GM12878 (cell line): ENCODE data around the gene HCN4. TPM values are rescaled to one million over a fixed set of nuclear protein-coding genes. Genes with fewer than 3 reads are reported as not detected.

Source experiments
- ATAC-seq: fragments of 200-7000 bp; cut with Tn5 transposase; 3 replicates; pipeline ENCODE4 v1.9.1; 2020; ENCODE audit warnings: mild to moderate bottlenecking, moderate library complexity
- BruUV-seq: library from RNA; stranded (reverse); fragments of 400-500 nt; replicated peaks from 2 replicates; lab custom pipeline; 2021; lab: Mats Ljungman, UMichigan
- CTCF ChIA-PET: fragments of 300-600 bp; sonication (Branson Sonifier 250); formaldehyde crosslinking; extraction: SDS; loops from one replicate; lab custom pipeline; 2021; ENCODE audit warnings: inconsistent platforms; lab: Yijun Ruan, JAX
- POLR2A ChIA-PET: fragments of 350-600 bp; formaldehyde crosslinking; extraction: SDS; loops from one replicate; lab custom pipeline; 2021; ENCODE audit warnings: inconsistent platforms; lab: Charles Lee
- RAD21 ChIA-PET: fragments of 300-600 bp; sonication (Branson Sonifier 250); formaldehyde crosslinking; loops from one replicate; lab custom pipeline; 2023; ENCODE audit warnings: antibody characterized with exemption; ENCODE audit not compliant: unreplicated experiment; lab: Charles Lee
- SMC1A ChIA-PET: fragments of 300-600 bp; sonication (Branson Sonifier 250); formaldehyde crosslinking; loops from one replicate; lab custom pipeline; 2023; ENCODE audit not compliant: unreplicated experiment, uncharacterized antibody; lab: Charles Lee
- DNase-seq: peaks from one replicate; pipeline ENCODE4 v3.0.0-alpha.2; 2011; ENCODE audit warnings: low read depth, low spot score
- FAIRE-seq: peaks from 3 replicates; lab custom pipeline; 2011; peaks lifted over from hg19 to GRCh38; lab: Jason Lieb, UNC
- H2AFZ ChIP-seq: 2 replicates; pipeline ENCODE4 v1.6.0; 2011; ENCODE audit warnings: low read depth, low read length, control low read depth; ENCODE audit not compliant: control insufficient read depth
- H3K27ac ChIP-seq: 2 replicates; pipeline ENCODE4 v1.5.1; 2011; ENCODE audit warnings: control low read depth; ENCODE audit not compliant: control insufficient read depth, insufficient read depth
- H3K27me3 ChIP-seq, 2 experiments: replicated peaks in 1 of 2; 2 replicates each; pipeline versions ENCODE4 v1.6.0 to v1.6.1; 2011; ENCODE audit warnings: low read length in 1 of 2; ENCODE audit not compliant: control insufficient read depth in 2 of 2, insufficient read depth in 2 of 2
- H3K36me3 ChIP-seq, 2 experiments: 2 replicates each; pipeline ENCODE4 v1.5.1; 2011; ENCODE audit warnings: low read length in 1 of 2; ENCODE audit not compliant: control insufficient read depth in 2 of 2, insufficient read depth in 2 of 2
- H3K4me1 ChIP-seq: 2 replicates; pipeline ENCODE4 v1.6.1; 2011; ENCODE audit warnings: mild to moderate bottlenecking, low read length, moderate library complexity, mixed read lengths; ENCODE audit not compliant: control insufficient read depth, insufficient read depth
- H3K4me2 ChIP-seq: 2 replicates; pipeline ENCODE4 v1.6.0; 2011; ENCODE audit warnings: control low read depth; ENCODE audit not compliant: control insufficient read depth, insufficient read depth
- H3K4me3 ChIP-seq: fragments of 200-600 bp; sonication (generic); 2 replicates; pipeline ENCODE4 v1.5.1; 2016
- H3K79me2 ChIP-seq: 2 replicates; pipeline ENCODE4 v1.6.0; 2011; ENCODE audit warnings: low read length; ENCODE audit not compliant: control insufficient read depth, insufficient read depth
- H3K9ac ChIP-seq: 2 replicates; pipeline ENCODE4 v1.8.0; 2011; ENCODE audit warnings: low read length, control low read depth, mixed read lengths; ENCODE audit not compliant: control insufficient read depth, insufficient read depth
- H3K9me3 ChIP-seq: replicated peaks from 3 replicates; pipeline ENCODE4 v1.5.1; 2011; ENCODE audit warnings: mild to moderate bottlenecking, low read length; ENCODE audit not compliant: control insufficient read depth, insufficient read depth
- H4K20me1 ChIP-seq: 2 replicates; pipeline ENCODE4 v1.6.0; 2011; ENCODE audit not compliant: control insufficient read depth, insufficient read depth
- SREBF1 ChIP-seq: IDR thresholded peaks from 2 replicates; pipeline ENCODE4 v1.6.1; 2012; ENCODE audit warnings: mild to moderate bottlenecking, low read length
- SUPT20H ChIP-seq: IDR thresholded peaks from 2 replicates; pipeline ENCODE4 v1.6.1; 2011; ENCODE audit warnings: low read depth, mild to moderate bottlenecking, low read length, moderate library complexity, borderline replicate concordance; ENCODE audit not compliant: control insufficient read depth
- TAF1 ChIP-seq: IDR thresholded peaks from 2 replicates; pipeline ENCODE4 v1.6.1; 2011; ENCODE audit warnings: mild to moderate bottlenecking, low read depth, low read length, borderline replicate concordance
- YBX1 ChIP-seq: fragments of 450-650 bp; IDR thresholded peaks from 2 replicates; pipeline ENCODE4 v1.6.1; 2016; ENCODE audit warnings: antibody characterized with exemption
- WGBS: methylation state at CpG from one replicate; pipeline ENCODE4 v1.1.6; 2016; ENCODE audit warnings: low lambda C conversion rate; ENCODE audit not compliant: insufficient replicate concordance, insufficient coverage; ENCODE audit errors: missing lambda C conversion rate; 5-methylcytosine and 5-hydroxymethylcytosine counted together
- in situ Hi-C: fragments of 300-500 bp; cut with MboI; formaldehyde crosslinking; loops from 9 replicates; pipeline ENCODE4 v1.14.3; 2018; ENCODE audit warnings: mixed read lengths
- intact Hi-C: fragments of 100-400 bp; cut with micrococcal nuclease; formaldehyde crosslinking; loops from one replicate; pipeline ENCODE4 v1.14.2; 2022; ENCODE audit not compliant: unreplicated experiment
- polyA plus RNA-seq, 11 experiments: library from polyadenylated mRNA; depleted of rRNA in 4 of 11; unstranded in 6 of 11; stranded (reverse) in 5 of 11; fragments of >200 nt; fragmentation: Nextera tagmentation in 4 of 11; fragmentation: Illumina TruSeq in 1 of 11; extraction: Ambion mirVana in 4 of 11; extraction: Trizol in 1 of 11; gene quantifications; 1 replicate in 1 of 11; 2 replicates in 10 of 11; pipeline versions ENCODE4 v1.2.1 to v1.2.3, GENCODE V29; 2011 to 2016; ENCODE audit warnings: inconsistent platforms in 2 of 11, missing spikeins in 2 of 11, low read depth in 1 of 11
- total RNA-seq, 4 experiments: library from RNA; depleted of rRNA in 3 of 4; stranded (reverse); fragments of >200 nt in 3 of 4; fragmentation: Illumina TruSeq in 1 of 4; extraction: Trizol in 1 of 4; gene quantifications; 2 replicates each; pipeline versions ENCODE4 v1.2.1 to v1.2.3, GENCODE V29; 2013 to 2021
- TF ChIP-seq, protein P1 (sequence below): fragments of 150-350 bp; IDR thresholded peaks from 2 replicates; pipeline ENCODE4 v1.6.1; 2014; ENCODE audit warnings: mild to moderate bottlenecking, low read depth, low read length
- TF ChIP-seq, protein P2 (sequence below): fragments of 450-650 bp; IDR thresholded peaks from 2 replicates; pipeline ENCODE4 v1.6.1; 2018; ENCODE audit warnings: borderline replicate concordance, mild to moderate bottlenecking; ENCODE audit not compliant: partially characterized antibody
- TF ChIP-seq, protein P3 (sequence below): IDR thresholded peaks from 2 replicates; pipeline ENCODE4 v1.6.1; 2012; ENCODE audit warnings: mild to moderate bottlenecking, low read depth, low read length
- TF ChIP-seq, protein P4 (sequence below): IDR thresholded peaks from 2 replicates; pipeline ENCODE4 v1.6.1; 2012; ENCODE audit warnings: improper control_type of control experiment, low read depth, low read length; ENCODE audit not compliant: insufficient replicate concordance

HCN4 gene
- total and polyA plus RNA-seq, 10 of the 15 experiments (the other 5 are each of a cell fraction or from before 2014, with no cell fraction given) = 0.03 to 0.10 TPM; not detected in 8

DNA sequence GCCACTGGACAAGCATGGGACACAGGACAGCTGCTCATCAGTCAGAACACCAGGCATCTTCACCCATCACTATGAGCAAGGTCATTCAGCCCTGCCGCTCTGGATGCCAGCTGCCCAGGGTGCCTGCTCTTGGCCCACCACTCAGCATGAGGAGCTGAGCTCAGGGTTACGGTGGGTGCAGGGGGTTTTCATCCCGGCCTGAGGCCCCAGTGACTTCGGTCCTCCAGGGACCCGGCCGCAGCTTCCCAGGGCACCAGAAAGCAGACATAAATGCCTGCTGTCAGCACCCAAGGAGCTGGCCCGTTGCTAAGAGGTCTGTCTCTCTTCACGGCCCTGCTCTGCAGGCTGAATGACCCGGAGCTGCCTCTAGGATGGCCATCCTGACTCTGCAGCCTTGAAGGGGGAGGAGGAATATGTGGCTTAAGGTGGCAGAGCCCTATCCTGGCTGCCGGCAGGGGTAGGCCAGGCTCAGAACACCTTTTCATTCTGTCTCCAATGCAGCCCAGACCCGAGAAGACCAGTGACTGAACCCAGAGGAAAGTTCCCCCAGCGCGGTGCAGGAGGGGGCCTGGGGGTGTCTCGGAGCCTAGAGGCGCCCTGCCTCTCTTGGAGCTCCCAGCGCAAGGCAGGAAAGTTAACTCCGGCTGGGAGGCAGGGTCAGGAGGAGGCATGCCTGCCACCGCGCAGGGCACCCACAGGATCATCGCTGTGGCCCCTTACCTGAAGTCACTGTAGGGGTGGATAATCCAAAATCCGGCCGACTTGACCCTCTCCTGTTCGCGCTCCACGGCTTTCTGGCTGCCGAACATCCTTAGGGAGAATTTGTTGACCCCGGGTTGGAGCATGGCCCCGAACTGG is 1.8 kb downstream of the HCN4 start:
- DNase-seq (no peak), FAIRE-seq (no peak), ATAC-seq (no peak)
- H2AFZ ChIP-seq = no peak overlapping the region
- CTCF ChIA-PET = no interaction called here
- no peaks in the 10 kb centered on the region for H3K79me2 ChIP-seq
- H3K9ac ChIP-seq = no peak overlapping the region
- in situ Hi-C loops = no loop called here
- H4K20me1 ChIP-seq = no peaks in the 10 kb centered on the region
- 16% methylated on average over 28 of the region's 28 CpGs for WGBS
- RAD21 ChIA-PET = no interaction called here
- peaks cover 3 to 10% of the 10 kb centered on the region in 2 experiments; a peak in 3 of 4 replicates for H3K27me3 ChIP-seq
- intact Hi-C loops = no loop called here
- no peaks in the 10 kb centered on the region for H3K36me3 ChIP-seq
- BruUV-seq = no TSS peak
- H3K9me3 ChIP-seq = no peaks in the 10 kb centered on the region
- no peak for TF ChIP-seq YBX1
- TF ChIP-seq, protein P1, sequence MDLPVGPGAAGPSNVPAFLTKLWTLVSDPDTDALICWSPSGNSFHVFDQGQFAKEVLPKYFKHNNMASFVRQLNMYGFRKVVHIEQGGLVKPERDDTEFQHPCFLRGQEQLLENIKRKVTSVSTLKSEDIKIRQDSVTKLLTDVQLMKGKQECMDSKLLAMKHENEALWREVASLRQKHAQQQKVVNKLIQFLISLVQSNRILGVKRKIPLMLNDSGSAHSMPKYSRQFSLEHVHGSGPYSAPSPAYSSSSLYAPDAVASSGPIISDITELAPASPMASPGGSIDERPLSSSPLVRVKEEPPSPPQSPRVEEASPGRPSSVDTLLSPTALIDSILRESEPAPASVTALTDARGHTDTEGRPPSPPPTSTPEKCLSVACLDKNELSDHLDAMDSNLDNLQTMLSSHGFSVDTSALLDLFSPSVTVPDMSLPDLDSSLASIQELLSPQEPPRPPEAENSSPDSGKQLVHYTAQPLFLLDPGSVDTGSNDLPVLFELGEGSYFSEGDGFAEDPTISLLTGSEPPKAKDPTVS = no peak
- no peak for TF ChIP-seq TAF1
- TF ChIP-seq, protein P2, sequence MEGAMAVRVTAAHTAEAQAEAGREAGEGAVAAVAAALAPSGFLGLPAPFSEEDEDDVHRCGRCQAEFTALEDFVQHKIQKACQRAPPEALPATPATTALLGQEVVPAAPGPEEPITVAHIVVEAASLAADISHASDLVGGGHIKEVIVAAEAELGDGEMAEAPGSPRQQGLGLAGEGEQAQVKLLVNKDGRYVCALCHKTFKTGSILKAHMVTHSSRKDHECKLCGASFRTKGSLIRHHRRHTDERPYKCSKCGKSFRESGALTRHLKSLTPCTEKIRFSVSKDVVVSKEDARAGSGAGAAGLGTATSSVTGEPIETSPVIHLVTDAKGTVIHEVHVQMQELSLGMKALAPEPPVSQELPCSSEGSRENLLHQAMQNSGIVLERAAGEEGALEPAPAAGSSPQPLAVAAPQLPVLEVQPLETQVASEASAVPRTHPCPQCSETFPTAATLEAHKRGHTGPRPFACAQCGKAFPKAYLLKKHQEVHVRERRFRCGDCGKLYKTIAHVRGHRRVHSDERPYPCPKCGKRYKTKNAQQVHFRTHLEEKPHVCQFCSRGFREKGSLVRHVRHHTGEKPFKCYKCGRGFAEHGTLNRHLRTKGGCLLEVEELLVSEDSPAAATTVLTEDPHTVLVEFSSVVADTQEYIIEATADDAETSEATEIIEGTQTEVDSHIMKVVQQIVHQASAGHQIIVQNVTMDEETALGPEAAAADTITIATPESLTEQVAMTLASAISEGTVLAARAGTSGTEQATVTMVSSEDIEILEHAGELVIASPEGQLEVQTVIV = no peak
- TF ChIP-seq SREBF1 = no peak
- TF ChIP-seq, protein P3, sequence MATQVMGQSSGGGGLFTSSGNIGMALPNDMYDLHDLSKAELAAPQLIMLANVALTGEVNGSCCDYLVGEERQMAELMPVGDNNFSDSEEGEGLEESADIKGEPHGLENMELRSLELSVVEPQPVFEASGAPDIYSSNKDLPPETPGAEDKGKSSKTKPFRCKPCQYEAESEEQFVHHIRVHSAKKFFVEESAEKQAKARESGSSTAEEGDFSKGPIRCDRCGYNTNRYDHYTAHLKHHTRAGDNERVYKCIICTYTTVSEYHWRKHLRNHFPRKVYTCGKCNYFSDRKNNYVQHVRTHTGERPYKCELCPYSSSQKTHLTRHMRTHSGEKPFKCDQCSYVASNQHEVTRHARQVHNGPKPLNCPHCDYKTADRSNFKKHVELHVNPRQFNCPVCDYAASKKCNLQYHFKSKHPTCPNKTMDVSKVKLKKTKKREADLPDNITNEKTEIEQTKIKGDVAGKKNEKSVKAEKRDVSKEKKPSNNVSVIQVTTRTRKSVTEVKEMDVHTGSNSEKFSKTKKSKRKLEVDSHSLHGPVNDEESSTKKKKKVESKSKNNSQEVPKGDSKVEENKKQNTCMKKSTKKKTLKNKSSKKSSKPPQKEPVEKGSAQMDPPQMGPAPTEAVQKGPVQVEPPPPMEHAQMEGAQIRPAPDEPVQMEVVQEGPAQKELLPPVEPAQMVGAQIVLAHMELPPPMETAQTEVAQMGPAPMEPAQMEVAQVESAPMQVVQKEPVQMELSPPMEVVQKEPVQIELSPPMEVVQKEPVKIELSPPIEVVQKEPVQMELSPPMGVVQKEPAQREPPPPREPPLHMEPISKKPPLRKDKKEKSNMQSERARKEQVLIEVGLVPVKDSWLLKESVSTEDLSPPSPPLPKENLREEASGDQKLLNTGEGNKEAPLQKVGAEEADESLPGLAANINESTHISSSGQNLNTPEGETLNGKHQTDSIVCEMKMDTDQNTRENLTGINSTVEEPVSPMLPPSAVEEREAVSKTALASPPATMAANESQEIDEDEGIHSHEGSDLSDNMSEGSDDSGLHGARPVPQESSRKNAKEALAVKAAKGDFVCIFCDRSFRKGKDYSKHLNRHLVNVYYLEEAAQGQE = no peak
- TF ChIP-seq, protein P4, sequence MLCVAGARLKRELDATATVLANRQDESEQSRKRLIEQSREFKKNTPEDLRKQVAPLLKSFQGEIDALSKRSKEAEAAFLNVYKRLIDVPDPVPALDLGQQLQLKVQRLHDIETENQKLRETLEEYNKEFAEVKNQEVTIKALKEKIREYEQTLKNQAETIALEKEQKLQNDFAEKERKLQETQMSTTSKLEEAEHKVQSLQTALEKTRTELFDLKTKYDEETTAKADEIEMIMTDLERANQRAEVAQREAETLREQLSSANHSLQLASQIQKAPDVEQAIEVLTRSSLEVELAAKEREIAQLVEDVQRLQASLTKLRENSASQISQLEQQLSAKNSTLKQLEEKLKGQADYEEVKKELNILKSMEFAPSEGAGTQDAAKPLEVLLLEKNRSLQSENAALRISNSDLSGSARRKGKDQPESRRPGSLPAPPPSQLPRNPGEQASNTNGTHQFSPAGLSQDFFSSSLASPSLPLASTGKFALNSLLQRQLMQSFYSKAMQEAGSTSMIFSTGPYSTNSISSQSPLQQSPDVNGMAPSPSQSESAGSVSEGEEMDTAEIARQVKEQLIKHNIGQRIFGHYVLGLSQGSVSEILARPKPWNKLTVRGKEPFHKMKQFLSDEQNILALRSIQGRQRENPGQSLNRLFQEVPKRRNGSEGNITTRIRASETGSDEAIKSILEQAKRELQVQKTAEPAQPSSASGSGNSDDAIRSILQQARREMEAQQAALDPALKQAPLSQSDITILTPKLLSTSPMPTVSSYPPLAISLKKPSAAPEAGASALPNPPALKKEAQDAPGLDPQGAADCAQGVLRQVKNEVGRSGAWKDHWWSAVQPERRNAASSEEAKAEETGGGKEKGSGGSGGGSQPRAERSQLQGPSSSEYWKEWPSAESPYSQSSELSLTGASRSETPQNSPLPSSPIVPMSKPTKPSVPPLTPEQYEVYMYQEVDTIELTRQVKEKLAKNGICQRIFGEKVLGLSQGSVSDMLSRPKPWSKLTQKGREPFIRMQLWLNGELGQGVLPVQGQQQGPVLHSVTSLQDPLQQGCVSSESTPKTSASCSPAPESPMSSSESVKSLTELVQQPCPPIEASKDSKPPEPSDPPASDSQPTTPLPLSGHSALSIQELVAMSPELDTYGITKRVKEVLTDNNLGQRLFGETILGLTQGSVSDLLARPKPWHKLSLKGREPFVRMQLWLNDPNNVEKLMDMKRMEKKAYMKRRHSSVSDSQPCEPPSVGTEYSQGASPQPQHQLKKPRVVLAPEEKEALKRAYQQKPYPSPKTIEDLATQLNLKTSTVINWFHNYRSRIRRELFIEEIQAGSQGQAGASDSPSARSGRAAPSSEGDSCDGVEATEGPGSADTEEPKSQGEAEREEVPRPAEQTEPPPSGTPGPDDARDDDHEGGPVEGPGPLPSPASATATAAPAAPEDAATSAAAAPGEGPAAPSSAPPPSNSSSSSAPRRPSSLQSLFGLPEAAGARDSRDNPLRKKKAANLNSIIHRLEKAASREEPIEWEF = no peak
- no peak for TF ChIP-seq SUPT20H
- no peak overlapping the region for H3K27ac ChIP-seq
- POLR2A ChIA-PET = no interaction called here
- SMC1A ChIA-PET = no interaction called here
- H3K4me2 ChIP-seq = no peak overlapping the region
- H3K4me1 ChIP-seq = no peaks in the 10 kb centered on the region
- H3K4me3 ChIP-seq = no peak overlapping the region
